SK-N-SH treated with all-trans-retinoic acid at 6 μM for 48 hours (cell line): ENCODE data around the gene ADAMTSL3.

ENCODE experiments used
- ARNTL ChIP-seq: fragments of 450-650 bp; formaldehyde crosslinking; IDR thresholded peaks from 2 replicates; pipeline ENCODE4 v1.5.0; 2020; ENCODE audit warnings: low read depth, mild to moderate bottlenecking, moderate library complexity, borderline replicate concordance
- CREB5 ChIP-seq: fragments of 250-450 bp; sonication (Bioruptor Pico); IDR thresholded peaks from 2 replicates; pipeline ENCODE4 v1.5.1; 2020; ENCODE audit warnings: low read depth, mild to moderate bottlenecking, moderate library complexity
- CSDC2 ChIP-seq: fragments of 250-450 bp; sonication (Bioruptor Pico); IDR thresholded peaks from 2 replicates; pipeline ENCODE4 v1.5.0; 2020; ENCODE audit warnings: mild to moderate bottlenecking, moderate library complexity
- CSRNP3 ChIP-seq: fragments of 250-450 bp; sonication (Bioruptor Pico); IDR thresholded peaks from 2 replicates; pipeline ENCODE4 v1.5.1; 2021; ENCODE audit warnings: mild to moderate bottlenecking, moderate library complexity
- GLIS3 ChIP-seq: fragments of 250-450 bp; sonication (Bioruptor Pico); IDR thresholded peaks from 2 replicates; pipeline ENCODE4 v1.5.0; 2020; ENCODE audit warnings: mild to moderate bottlenecking, moderate library complexity
- ISL1 ChIP-seq: fragments of 250-450 bp; sonication (Bioruptor Pico); IDR thresholded peaks from 2 replicates; pipeline ENCODE4 v2.1.2; 2022; ENCODE audit warnings: mild to moderate bottlenecking, moderate library complexity
- OSR1 ChIP-seq: fragments of 250-450 bp; sonication (Bioruptor Pico); IDR thresholded peaks from 2 replicates; pipeline ENCODE4 v1.8.0; 2022; ENCODE audit warnings: moderate library complexity, mild to moderate bottlenecking, inconsistent platforms
- PATZ1 ChIP-seq: fragments of 250-450 bp; sonication (Bioruptor Pico); IDR thresholded peaks from 2 replicates; pipeline ENCODE4 v1.8.0; 2020; ENCODE audit warnings: mild to moderate bottlenecking, moderate library complexity, borderline replicate concordance
- POU6F1 ChIP-seq: fragments of 250-450 bp; sonication (Bioruptor Pico); IDR thresholded peaks from 2 replicates; pipeline ENCODE4 v1.8.0; 2021; ENCODE audit warnings: low read depth, mild to moderate bottlenecking, moderate library complexity, borderline replicate concordance
- RARB ChIP-seq: fragments of 250-450 bp; sonication (Bioruptor Pico); IDR thresholded peaks from 2 replicates; pipeline ENCODE4 v1.8.0; 2021; ENCODE audit warnings: mild to moderate bottlenecking, moderate library complexity
- SNAI2 ChIP-seq: fragments of 250-450 bp; sonication (Bioruptor Pico); IDR thresholded peaks from 2 replicates; pipeline ENCODE4 v1.5.0; 2020; ENCODE audit warnings: mild to moderate bottlenecking, moderate library complexity
- TCF4 ChIP-seq: fragments of 250-450 bp; sonication (Bioruptor Pico); IDR thresholded peaks from 2 replicates; pipeline ENCODE4 v1.8.0; 2021; ENCODE audit warnings: mild to moderate bottlenecking, moderate library complexity, borderline replicate concordance
- ZFP3 ChIP-seq: fragments of 250-450 bp; sonication (Bioruptor Pico); IDR thresholded peaks from 2 replicates; pipeline ENCODE4 v1.5.0; 2020; ENCODE audit warnings: mild to moderate bottlenecking, moderate library complexity
- ZFP30 ChIP-seq: fragments of 450-650 bp; formaldehyde crosslinking; IDR thresholded peaks from 2 replicates; pipeline ENCODE4 v1.5.0; 2022; ENCODE audit warnings: mild to moderate bottlenecking, moderate library complexity

- TF ChIP-seq SNAI2 (CRISPR knock-in tag) (no peak), RARB (no peak), PATZ1 (CRISPR knock-in tag) (no peak), POU6F1 (CRISPR knock-in tag) (no peak), GLIS3 (CRISPR knock-in tag) (no peak), ISL1 (no peak), CSDC2 (CRISPR knock-in tag) (no peak), ARNTL (CRISPR knock-in tag) (no peak), CREB5 (CRISPR knock-in tag) (no peak), TCF4 (CRISPR knock-in tag) (no peak), OSR1 (CRISPR knock-in tag) (no peak), ZFP3 (no peak), CSRNP3 (no peak), ZFP30 (CRISPR knock-in tag) (no peak)
These were observed 69.3 kb downstream of the ADAMTSL3 start for GRCh38 chr15:83723216-83723615.
